ENCODE data around the gene RBM44.

Gene RBM44

GRCh38 chr2:237876061-237876526 lies 77.5 kb downstream of the RBM44 start:
- no peak overlapping the region for H3K4me3 ChIP-seq (replicated peaks; ENCODE audit: low read depth, low read length)
- no peak for TF ChIP-seq CTCF (IDR thresholded peaks at IDR 0.05; ENCODE audit: low read depth, low read length, missing control alignments)

GRCh38 chr2:237876532-237876931 lies 78.0 kb downstream of the RBM44 start:
- DNase-seq (ENCODE audit: extremely low read depth, low read depth): no peak
- no peak overlapping the region for H3K4me3 ChIP-seq (replicated peaks; ENCODE audit: low read depth, low read length)
- TF ChIP-seq CTCF (IDR thresholded peaks at IDR 0.05; ENCODE audit: low read depth, low read length, missing control alignments): no peak

More at GRCh38 chr2:237876061-237876526, 77.5 kb downstream of the RBM44 start:
- DNase-seq (ENCODE audit: extremely low read depth, low read depth): no peak

- H3K4me3 ChIP-seq (replicated peaks; ENCODE audit: low read depth, low read length): no peak overlapping the region
- no peak for TF ChIP-seq CTCF (IDR thresholded peaks at IDR 0.05; ENCODE audit: low read depth, low read length, missing control alignments)
- DNase-seq (ENCODE audit: extremely low read depth, low read depth): no peak
Measured at GRCh38 chr2:237876951-237877491, 78.4 kb downstream of the RBM44 start.

GRCh38 chr2:237877576-237878307 lies 79.2 kb downstream of the RBM44 start:
- TF ChIP-seq CTCF (IDR thresholded peaks at IDR 0.05; ENCODE audit: low read depth, low read length, missing control alignments): no peak
- H3K4me3 ChIP-seq (replicated peaks; ENCODE audit: low read depth, low read length): no peak overlapping the region
- DNase-seq (ENCODE audit: extremely low read depth, low read depth): no peak

- DNase-seq (ENCODE audit: extremely low read depth, low read depth): no peak
- no peak for TF ChIP-seq CTCF (IDR thresholded peaks at IDR 0.05; ENCODE audit: low read depth, low read length, missing control alignments)
- H3K4me3 ChIP-seq (replicated peaks; ENCODE audit: low read depth, low read length): no peak overlapping the region
Measured at GRCh38 chr2:237878321-237879057, 79.9 kb downstream of the RBM44 start.

- no peak for DNase-seq (ENCODE audit: extremely low read depth, low read depth)
- H3K4me3 ChIP-seq (replicated peaks; ENCODE audit: low read depth, low read length): no peak overlapping the region
- TF ChIP-seq CTCF (IDR thresholded peaks at IDR 0.05; ENCODE audit: low read depth, low read length, missing control alignments): no peak
Measured at GRCh38 chr2:237879058-237879430, 80.5 kb downstream of the RBM44 start.
